GM12878 (cell line): Measurements from ENCODE around the gene STKLD1. TPM values are rescaled to one million over a fixed set of nuclear protein-coding genes. Genes with fewer than 3 reads are reported as not detected.

ENCODE experiments used
- ATAC-seq: fragments of 200-7000 bp; cut with Tn5 transposase; 3 replicates; pipeline ENCODE4 v1.9.1; 2020; ENCODE audit warnings: mild to moderate bottlenecking, moderate library complexity
- BruUV-seq: library from RNA; stranded (reverse); fragments of 400-500 nt; replicated peaks from 2 replicates; lab custom pipeline; 2021; lab: Mats Ljungman, UMichigan
- CTCF ChIA-PET: fragments of 300-600 bp; sonication (Branson Sonifier 250); formaldehyde crosslinking; extraction: SDS; loops from one replicate; lab custom pipeline; 2021; ENCODE audit warnings: inconsistent platforms; lab: Yijun Ruan, JAX
- POLR2A ChIA-PET: fragments of 350-600 bp; formaldehyde crosslinking; extraction: SDS; loops from one replicate; lab custom pipeline; 2021; ENCODE audit warnings: inconsistent platforms; lab: Charles Lee
- RAD21 ChIA-PET: fragments of 300-600 bp; sonication (Branson Sonifier 250); formaldehyde crosslinking; loops from one replicate; lab custom pipeline; 2023; ENCODE audit warnings: antibody characterized with exemption; ENCODE audit not compliant: unreplicated experiment; lab: Charles Lee
- SMC1A ChIA-PET: fragments of 300-600 bp; sonication (Branson Sonifier 250); formaldehyde crosslinking; loops from one replicate; lab custom pipeline; 2023; ENCODE audit not compliant: unreplicated experiment, uncharacterized antibody; lab: Charles Lee
- DNase-seq: peaks from one replicate; pipeline ENCODE4 v3.0.0-alpha.2; 2011; ENCODE audit warnings: low read depth, low spot score
- FAIRE-seq: peaks from 3 replicates; lab custom pipeline; 2011; peaks lifted over from hg19 to GRCh38; lab: Jason Lieb, UNC
- H2AFZ ChIP-seq: 2 replicates; pipeline ENCODE4 v1.6.0; 2011; ENCODE audit warnings: low read depth, low read length, control low read depth; ENCODE audit not compliant: control insufficient read depth
- H3K27ac ChIP-seq: 2 replicates; pipeline ENCODE4 v1.5.1; 2011; ENCODE audit warnings: control low read depth; ENCODE audit not compliant: control insufficient read depth, insufficient read depth
- H3K27me3 ChIP-seq, 2 experiments: replicated peaks in 1 of 2; 2 replicates each; pipeline versions ENCODE4 v1.6.0 to v1.6.1; 2011; ENCODE audit warnings: low read length in 1 of 2; ENCODE audit not compliant: control insufficient read depth in 2 of 2, insufficient read depth in 2 of 2
- H3K36me3 ChIP-seq, 2 experiments: 2 replicates each; pipeline ENCODE4 v1.5.1; 2011; ENCODE audit warnings: low read length in 1 of 2; ENCODE audit not compliant: control insufficient read depth in 2 of 2, insufficient read depth in 2 of 2
- H3K4me1 ChIP-seq: 2 replicates; pipeline ENCODE4 v1.6.1; 2011; ENCODE audit warnings: mild to moderate bottlenecking, low read length, moderate library complexity, mixed read lengths; ENCODE audit not compliant: control insufficient read depth, insufficient read depth
- H3K4me2 ChIP-seq: 2 replicates; pipeline ENCODE4 v1.6.0; 2011; ENCODE audit warnings: control low read depth; ENCODE audit not compliant: control insufficient read depth, insufficient read depth
- H3K4me3 ChIP-seq: fragments of 200-600 bp; sonication (generic); 2 replicates; pipeline ENCODE4 v1.5.1; 2016
- H3K79me2 ChIP-seq: 2 replicates; pipeline ENCODE4 v1.6.0; 2011; ENCODE audit warnings: low read length; ENCODE audit not compliant: control insufficient read depth, insufficient read depth
- H3K9ac ChIP-seq: 2 replicates; pipeline ENCODE4 v1.8.0; 2011; ENCODE audit warnings: low read length, control low read depth, mixed read lengths; ENCODE audit not compliant: control insufficient read depth, insufficient read depth
- H3K9me3 ChIP-seq: replicated peaks from 3 replicates; pipeline ENCODE4 v1.5.1; 2011; ENCODE audit warnings: mild to moderate bottlenecking, low read length; ENCODE audit not compliant: control insufficient read depth, insufficient read depth
- H4K20me1 ChIP-seq: 2 replicates; pipeline ENCODE4 v1.6.0; 2011; ENCODE audit not compliant: control insufficient read depth, insufficient read depth
- CTCF ChIP-seq, 3 experiments: IDR thresholded peaks in 2 of 3; conservative IDR thresholded peaks in 1 of 3; 2 replicates each; pipeline ENCODE4 v1.5.1; 2011; ENCODE audit warnings: low read depth in 3 of 3, low read length in 3 of 3, mild to moderate bottlenecking in 3 of 3, control low read depth in 2 of 3, moderate library complexity in 2 of 3, inconsistent platforms in 1 of 3, mixed read lengths in 1 of 3; ENCODE audit not compliant: control insufficient read depth in 2 of 3, insufficient read depth in 1 of 3; ENCODE audit errors: extremely low read depth in 1 of 3
- KDM1A ChIP-seq: fragments of 200-600 bp; sonication (generic); IDR thresholded peaks from 2 replicates; pipeline ENCODE4 v1.6.1; 2016; ENCODE audit warnings: borderline replicate concordance
- WGBS: methylation state at CpG from one replicate; pipeline ENCODE4 v1.1.6; 2016; ENCODE audit warnings: low lambda C conversion rate; ENCODE audit not compliant: insufficient replicate concordance, insufficient coverage; ENCODE audit errors: missing lambda C conversion rate; 5-methylcytosine and 5-hydroxymethylcytosine counted together
- in situ Hi-C: fragments of 300-500 bp; cut with MboI; formaldehyde crosslinking; loops from 9 replicates; pipeline ENCODE4 v1.14.3; 2018; ENCODE audit warnings: mixed read lengths
- intact Hi-C: fragments of 100-400 bp; cut with micrococcal nuclease; formaldehyde crosslinking; loops from one replicate; pipeline ENCODE4 v1.14.2; 2022; ENCODE audit not compliant: unreplicated experiment
- polyA plus RNA-seq, 11 experiments: library from polyadenylated mRNA; depleted of rRNA in 4 of 11; unstranded in 6 of 11; stranded (reverse) in 5 of 11; fragments of >200 nt; fragmentation: Nextera tagmentation in 4 of 11; fragmentation: Illumina TruSeq in 1 of 11; extraction: Ambion mirVana in 4 of 11; extraction: Trizol in 1 of 11; gene quantifications; 1 replicate in 1 of 11; 2 replicates in 10 of 11; pipeline versions ENCODE4 v1.2.1 to v1.2.3, GENCODE V29; 2011 to 2016; ENCODE audit warnings: inconsistent platforms in 2 of 11, missing spikeins in 2 of 11, low read depth in 1 of 11
- total RNA-seq, 4 experiments: library from RNA; depleted of rRNA in 3 of 4; stranded (reverse); fragments of >200 nt in 3 of 4; fragmentation: Illumina TruSeq in 1 of 4; extraction: Trizol in 1 of 4; gene quantifications; 2 replicates each; pipeline versions ENCODE4 v1.2.1 to v1.2.3, GENCODE V29; 2013 to 2021

The STKLD1 gene
- total and polyA plus RNA-seq, 10 of the 15 experiments (the other 5 are each of a cell fraction or from before 2014, with no cell fraction given) = 0.07 to 0.40 (median 0.29) TPM; not detected in 4

GRCh38 chr9:133342570-133342969 lies 33.6 kb upstream of the STKLD1 start:
- 87% methylated on average over 11 of the region's 11 CpGs for WGBS

More at GRCh38 chr9:133342570-133342969, 33.6 kb upstream of the STKLD1 start:
- FAIRE-seq = no peak
- Histone ChIP-seq H3K79me2 (peaks cover 18% of the 10 kb centered on the region), H3K36me3 (peaks cover 10 to 23% of the 10 kb centered on the region in 2 experiments), H3K4me2 (no peak overlapping the region), H3K4me3 (no peak overlapping the region), H3K27me3 (no peaks in the 10 kb centered on the region), H3K4me1 (peaks cover 21% of the 10 kb centered on the region), H3K9me3 (no peaks in the 10 kb centered on the region), H2AFZ (no peak overlapping the region), H4K20me1 (no peaks in the 10 kb centered on the region), H3K27ac (no peak overlapping the region), H3K9ac (no peak overlapping the region)
- in situ Hi-C loops = no loop called here
- DNase-seq = no peak
- peak in 2 of 3 experiments; percentile 5 to 36; a peak in 1 of 6 replicates for TF ChIP-seq CTCF (IDR thresholded peaks at IDR 0.05 in 2 of 3, conservative IDR thresholded peaks at IDR 0.05 in 1 of 3; ENCODE audit: control insufficient read depth in 2 of 3, extremely low read depth in 1 of 3, insufficient read depth in 1 of 3, low read depth in 3 of 3, low read length in 3 of 3)
- TF ChIP-seq KDM1A = no peak
- intact Hi-C loops = no loop called here
- ChIA-PET CTCF (interaction anchor here (1.6 kb wide), 1 partner anchor 30 kb away, joined by 3 read pairs; no protein-coding TSS in a partner anchor), POLR2A (interaction anchor here (0.8 to 1.0 kb wide), 3 partner anchors 13 to 36 kb away, joined by 3 read pairs; no protein-coding TSS in a partner anchor), SMC1A (no interaction called here), RAD21 (no interaction called here)
- no peak for ATAC-seq
- no TSS peak for BruUV-seq
